SU-DHL-6 (cell line): ENCODE results near the gene PHKA2.

Source experiments
- EZH2phosphoT487 ChIP-seq: fragments of 200-600 bp; sonication (generic), shearing (Covaris generic); conservative IDR thresholded peaks from 2 replicates; pipeline ENCODE4 v1.6.1; 2018; ENCODE audit warnings: mild to moderate bottlenecking, antibody characterized with exemption, low read length, moderate library complexity, mixed read lengths
- TF ChIP-seq, protein P1 (sequence below): fragments of 200-600 bp; sonication (generic); IDR thresholded peaks from one replicate; pipeline ENCODE4 v1.5.1; 2017; ENCODE audit warnings: antibody characterized with exemption, mild to moderate bottlenecking, low read length, moderate library complexity; ENCODE audit not compliant: insufficient read depth, poor library complexity, severe bottlenecking

GRCh38 chrX:18896680-18897544 lies 87.0 kb downstream of the PHKA2 start:
- TF ChIP-seq, protein P1, sequence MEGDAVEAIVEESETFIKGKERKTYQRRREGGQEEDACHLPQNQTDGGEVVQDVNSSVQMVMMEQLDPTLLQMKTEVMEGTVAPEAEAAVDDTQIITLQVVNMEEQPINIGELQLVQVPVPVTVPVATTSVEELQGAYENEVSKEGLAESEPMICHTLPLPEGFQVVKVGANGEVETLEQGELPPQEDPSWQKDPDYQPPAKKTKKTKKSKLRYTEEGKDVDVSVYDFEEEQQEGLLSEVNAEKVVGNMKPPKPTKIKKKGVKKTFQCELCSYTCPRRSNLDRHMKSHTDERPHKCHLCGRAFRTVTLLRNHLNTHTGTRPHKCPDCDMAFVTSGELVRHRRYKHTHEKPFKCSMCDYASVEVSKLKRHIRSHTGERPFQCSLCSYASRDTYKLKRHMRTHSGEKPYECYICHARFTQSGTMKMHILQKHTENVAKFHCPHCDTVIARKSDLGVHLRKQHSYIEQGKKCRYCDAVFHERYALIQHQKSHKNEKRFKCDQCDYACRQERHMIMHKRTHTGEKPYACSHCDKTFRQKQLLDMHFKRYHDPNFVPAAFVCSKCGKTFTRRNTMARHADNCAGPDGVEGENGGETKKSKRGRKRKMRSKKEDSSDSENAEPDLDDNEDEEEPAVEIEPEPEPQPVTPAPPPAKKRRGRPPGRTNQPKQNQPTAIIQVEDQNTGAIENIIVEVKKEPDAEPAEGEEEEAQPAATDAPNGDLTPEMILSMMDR, result no peak
- TF ChIP-seq EZH2phosphoT487, result no peak
